GM19328 (cell line): ENCODE measurements around the gene EIF2A.
"Not testable (repeated sequence)": the region's sequence is repeated elsewhere in the genome, so short reads cannot be mapped to it uniquely, and the experiment has no call there.

Experiments used
- ATAC-seq: cut with Tn5 transposase; IDR thresholded peaks from one replicate; pipeline ENCODE4 v1.9.1; 2021; ENCODE audit warnings: mild to moderate bottlenecking, moderate library complexity; ENCODE audit not compliant: unreplicated experiment

The EIF2A gene

GRCh38 chr3:150600647-150601530 lies 54.3 kb downstream of the EIF2A start:
- not testable (repeated sequence) for ATAC-seq

GRCh38 chr3:150602426-150603152 lies 56.0 kb downstream of the EIF2A start:
- ATAC-seq, result peak; percentile 6

GRCh38 chr3:150603153-150603979 lies 56.8 kb downstream of the EIF2A start, which contains the start of gene SELENOT:
TSS of gene SELENOT (plus strand) at chr3:150603321. CDS start at chr3:150603363, 42 bp downstream.
- ATAC-seq, result peak; percentile 48

GRCh38 chr3:150603980-150604319 lies 57.4 kb downstream of the EIF2A start:
- ATAC-seq, result no peak

GRCh38 chr3:150605998-150606641 lies 59.5 kb downstream of the EIF2A start:
- no peak for ATAC-seq

- ATAC-seq, result no peak
Measured at GRCh38 chr3:150607267-150608065, 60.9 kb downstream of the EIF2A start.

GRCh38 chr3:150609988-150610387 lies 63.4 kb downstream of the EIF2A start:
- no peak for ATAC-seq

GRCh38 chr3:150610785-150611184 lies 64.2 kb downstream of the EIF2A start:
- ATAC-seq, result no peak

GRCh38 chr3:150611666-150612065 lies 65.1 kb downstream of the EIF2A start:
- ATAC-seq, result no peak

- no peak for ATAC-seq
Measured at GRCh38 chr3:150612494-150612893, 65.9 kb downstream of the EIF2A start.

- no peak for ATAC-seq
Measured at GRCh38 chr3:150613034-150613433, 66.4 kb downstream of the EIF2A start.

- no peak for ATAC-seq
Measured at GRCh38 chr3:150613709-150614480, 67.3 kb downstream of the EIF2A start.

GRCh38 chr3:150620002-150620689 lies 73.6 kb downstream of the EIF2A start:
- ATAC-seq, result no peak

GRCh38 chr3:150622955-150623354 lies 76.4 kb downstream of the EIF2A start:
- not testable (repeated sequence) for ATAC-seq

- no peak for ATAC-seq
Measured at GRCh38 chr3:150623945-150624344, 77.4 kb downstream of the EIF2A start.

GRCh38 chr3:150626148-150626930 lies 79.8 kb downstream of the EIF2A start:
- no peak for ATAC-seq

GRCh38 chr3:150627557-150627956 lies 81.0 kb downstream of the EIF2A start:
- no peak for ATAC-seq
